Epithelial cell of prostate (primary cell): ENCODE results near the gene SFTPA2.
"Not testable (repeated sequence)": the region's sequence is repeated elsewhere in the genome, so short reads cannot be mapped to it uniquely, and the experiment has no call there.

ENCODE experiments used
- DNase-seq: peaks from one replicate; pipeline ENCODE4 v3.0.0-alpha.2; 2011; ENCODE audit warnings: low read depth, low spot score
- H3K27ac ChIP-seq: fragments of 450-650 bp; 2 replicates; pipeline ENCODE4 v1.5.1; 2017; ENCODE audit warnings: mild to moderate bottlenecking

SFTPA2 gene

GRCh38 chr10:79562135-79562756 is 2.0 kb upstream of the SFTPA2 start:
- DNase-seq: no peak
- no peak overlapping the region for H3K27ac ChIP-seq

GRCh38 chr10:79561257-79561656 is 1.1 kb upstream of the SFTPA2 start:
- no peak for DNase-seq
- H3K27ac ChIP-seq: no peak overlapping the region

- H3K27ac ChIP-seq: no peak overlapping the region
- no peak for DNase-seq
Observed at GRCh38 chr10:79559726-79560125, 481 bp downstream of the SFTPA2 start.

DNA sequence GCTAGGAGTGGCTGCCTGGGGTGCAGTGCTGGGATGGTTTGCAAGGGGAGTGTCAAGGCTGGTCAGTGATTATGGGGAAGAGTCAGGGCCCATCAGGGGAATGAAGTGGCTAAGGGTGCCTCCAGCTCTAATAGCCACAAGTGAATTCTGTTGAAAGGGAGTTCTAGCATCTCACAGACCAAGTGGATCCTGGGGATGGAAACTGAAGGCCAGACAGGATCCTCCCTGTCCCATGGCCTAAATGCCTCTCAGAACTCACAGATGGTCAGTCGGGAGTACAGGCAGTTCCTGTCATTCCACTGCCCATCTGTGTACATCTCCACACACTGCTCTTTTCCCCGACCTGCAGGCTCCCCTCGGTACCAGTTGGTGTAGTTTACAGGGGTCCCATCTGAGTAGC is 3.2 kb downstream of the SFTPA2 start:
- not testable (repeated sequence) for DNase-seq, H3K27ac ChIP-seq

GRCh38 chr10:79555354-79556309 is 4.6 kb downstream of the SFTPA2 start:
- DNase-seq: no peak
- no peak overlapping the region for H3K27ac ChIP-seq

DNA sequence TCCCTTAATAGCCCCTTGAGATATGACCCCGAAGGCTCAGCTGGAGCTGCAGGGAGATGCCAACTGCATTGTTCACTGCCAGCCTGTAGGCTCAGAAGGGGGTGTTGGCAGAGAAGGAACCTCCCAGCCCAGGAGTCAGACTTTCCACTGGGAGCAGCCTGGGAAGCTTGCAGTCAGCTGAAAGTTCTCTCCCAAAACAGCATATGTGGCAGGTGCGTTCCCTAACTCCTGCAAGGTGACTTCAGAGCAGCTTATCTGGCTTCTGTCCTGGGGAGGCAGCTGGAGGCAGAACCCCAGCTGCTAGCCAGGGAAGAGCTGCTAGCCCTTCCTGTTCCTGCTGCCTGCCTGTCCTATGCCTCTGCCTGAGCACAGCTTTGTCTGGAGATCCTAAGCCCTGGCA is 8.1 kb downstream of the SFTPA2 start:
- no peak overlapping the region for H3K27ac ChIP-seq
- DNase-seq: no peak

GRCh38 chr10:79547973-79548372 is 12.2 kb downstream of the SFTPA2 start:
- DNase-seq: no peak

DNA sequence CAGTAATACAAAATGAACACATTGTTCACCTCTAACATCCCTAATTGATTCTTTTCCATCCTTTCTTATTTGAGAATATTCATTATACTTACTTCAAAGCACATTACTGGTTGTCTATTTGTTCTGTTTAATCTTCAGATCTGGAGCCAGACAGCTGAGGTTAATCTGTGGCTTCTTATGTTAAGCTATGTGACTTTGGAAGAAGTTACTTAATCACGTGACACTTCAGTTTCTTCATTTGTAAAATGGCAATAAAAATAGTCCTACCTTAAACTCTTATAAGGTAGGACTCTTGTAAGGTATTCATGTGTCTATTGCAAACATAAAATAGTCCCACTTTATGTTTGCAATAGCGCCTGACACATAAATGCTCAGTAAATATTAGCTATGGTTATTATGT is 13.1 kb downstream of the SFTPA2 start:
- DNase-seq, H3K27ac ChIP-seq: not testable (repeated sequence)

More at GRCh38 chr10:79547973-79548372, 12.2 kb downstream of the SFTPA2 start:
- H3K27ac ChIP-seq: no peak overlapping the region

GRCh38 chr10:79544926-79545659 is 15.1 kb downstream of the SFTPA2 start:
- not testable (repeated sequence) for DNase-seq, H3K27ac ChIP-seq

DNA sequence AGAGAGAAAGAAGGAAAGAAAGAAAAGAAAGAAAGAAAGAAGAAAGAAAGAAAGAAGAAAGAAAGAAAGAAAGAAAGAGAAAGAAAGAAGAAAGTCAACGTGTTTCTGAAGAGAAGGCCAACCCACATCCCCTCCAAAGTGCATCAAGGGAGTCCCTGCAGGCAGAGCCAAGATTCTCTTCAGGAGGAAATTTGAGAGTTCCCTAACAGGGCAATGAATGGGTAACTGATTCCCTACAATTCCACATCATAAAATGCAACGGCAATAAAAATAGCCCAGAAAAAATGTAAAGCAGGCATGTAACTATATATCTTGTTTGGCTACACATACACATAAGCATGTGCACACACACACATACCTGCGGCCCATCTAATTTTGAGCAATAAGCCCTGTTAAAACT is 15.8 kb downstream of the SFTPA2 start:
- DNase-seq: not testable (repeated sequence)

DNA sequence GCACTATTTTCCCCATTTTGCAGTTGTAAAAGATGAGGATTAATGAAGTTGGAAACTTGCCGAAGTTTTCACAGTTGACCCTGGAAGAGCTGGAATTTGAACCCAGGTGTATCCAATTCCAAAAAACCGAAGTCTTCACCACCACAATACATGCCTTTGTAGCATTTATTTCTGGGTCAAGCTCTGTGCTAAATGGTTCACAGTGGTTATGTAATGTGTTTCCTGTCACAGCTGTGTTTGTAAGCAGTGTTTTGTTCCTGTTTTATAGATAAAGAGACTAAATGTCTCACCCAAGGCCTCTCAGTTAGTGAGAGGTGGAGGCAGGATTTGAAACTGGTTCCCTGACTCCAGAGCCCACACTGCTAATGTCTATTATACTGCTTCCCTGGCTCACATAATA is 17.6 kb downstream of the SFTPA2 start:
- H3K27ac ChIP-seq: no peak overlapping the region
- DNase-seq: no peak

More for the DNA sequence above, 15.8 kb downstream of the SFTPA2 start:
- H3K27ac ChIP-seq: not testable (repeated sequence)

DNA sequence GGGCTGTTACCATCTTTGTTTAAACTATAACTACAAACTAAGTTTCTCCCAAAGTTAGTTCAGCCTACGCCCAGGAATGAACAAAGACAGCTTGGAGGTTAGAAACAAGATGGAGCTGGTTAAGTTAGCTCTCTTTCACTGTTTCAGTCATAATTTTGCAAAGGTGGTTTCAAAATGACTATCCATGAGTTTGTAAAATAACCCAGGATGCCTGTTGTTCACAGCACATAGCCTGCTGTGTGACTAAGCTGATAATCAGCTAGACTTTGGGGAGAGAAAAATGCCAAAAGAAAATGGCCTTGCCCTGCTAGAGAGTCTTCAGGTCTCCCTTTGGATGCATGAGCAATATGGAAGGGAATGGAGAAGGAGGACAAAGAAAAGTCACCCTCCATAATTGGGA is 19.3 kb downstream of the SFTPA2 start:
- DNase-seq, H3K27ac ChIP-seq: not testable (repeated sequence)

DNA sequence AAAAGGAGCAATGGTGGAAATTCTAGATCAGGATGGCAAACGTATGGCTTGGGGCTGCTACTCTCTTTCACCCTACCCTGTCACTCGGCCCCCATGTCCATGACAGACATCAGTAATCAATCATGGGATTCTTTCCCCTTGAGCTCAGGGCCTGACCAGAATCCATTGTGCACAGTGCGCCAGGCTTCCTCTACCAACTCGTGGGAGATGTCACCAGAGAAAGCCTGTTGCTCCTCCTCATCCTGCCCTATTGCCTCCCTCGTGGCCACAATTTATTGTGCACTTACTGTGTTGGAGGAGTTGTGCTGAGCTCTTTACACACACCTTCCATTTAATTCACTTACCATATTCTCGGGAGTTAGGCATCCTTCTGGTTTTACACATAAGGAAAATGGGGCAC is 21.9 kb downstream of the SFTPA2 start:
- not testable (repeated sequence) for DNase-seq, H3K27ac ChIP-seq

DNA sequence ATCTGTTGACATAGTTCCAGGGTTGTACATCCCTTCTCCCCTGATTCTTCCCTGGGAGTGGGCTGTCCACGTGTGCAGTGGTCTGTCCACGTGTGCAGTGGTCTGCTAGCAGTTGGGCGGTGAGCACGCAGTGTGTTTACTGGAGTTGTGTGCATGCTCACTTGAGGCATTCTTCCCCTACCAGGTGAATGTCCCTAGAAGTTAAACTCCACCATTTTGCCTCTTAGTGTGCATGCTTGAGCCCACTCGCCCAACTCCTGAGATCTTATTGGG is 26.4 kb downstream of the SFTPA2 start:
- DNase-seq, H3K27ac ChIP-seq: not testable (repeated sequence)

- DNase-seq, H3K27ac ChIP-seq: not testable (repeated sequence)
Observed at GRCh38 chr10:79533142-79533902, 26.9 kb downstream of the SFTPA2 start.

- H3K27ac ChIP-seq, DNase-seq: not testable (repeated sequence)
Observed at GRCh38 chr10:79528261-79528660, 31.9 kb downstream of the SFTPA2 start.

GRCh38 chr10:79525049-79525710 is 35.0 kb downstream of the SFTPA2 start:
- not testable (repeated sequence) for DNase-seq, H3K27ac ChIP-seq

DNA sequence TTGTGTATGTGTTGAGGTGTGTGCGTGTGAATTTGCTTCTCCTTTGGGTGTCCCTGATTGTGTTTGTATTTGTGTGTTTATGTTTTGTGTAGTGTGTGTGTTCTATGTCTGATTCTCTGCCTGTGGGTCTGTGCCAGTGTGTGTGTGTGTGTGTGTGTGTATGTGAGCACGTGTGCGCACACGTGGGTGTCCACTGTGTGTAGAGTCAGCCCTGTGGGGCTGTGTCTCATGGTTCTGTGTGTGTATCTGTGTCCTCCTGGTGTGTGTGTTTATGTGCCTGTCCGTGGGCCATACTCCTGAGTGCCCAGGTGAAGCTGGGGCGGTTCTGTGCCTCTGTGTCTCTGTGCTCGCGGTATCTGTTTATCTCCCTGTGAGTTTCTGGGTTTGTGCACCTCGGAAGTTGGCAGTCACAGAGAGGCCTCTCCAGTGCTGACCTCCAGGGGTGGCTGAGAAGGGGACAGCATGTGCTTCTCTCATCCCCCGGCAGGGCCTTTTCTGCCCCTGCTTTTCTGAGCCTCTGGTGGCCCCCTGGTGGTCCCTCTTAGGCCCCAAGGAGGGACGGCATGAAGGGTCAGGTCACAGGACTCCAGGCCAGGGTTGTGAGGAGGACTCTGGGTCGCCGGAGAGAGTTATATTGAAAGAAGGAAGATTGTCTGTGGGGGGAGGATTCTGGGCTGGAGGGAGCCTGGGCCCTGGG is 36.9 kb downstream of the SFTPA2 start:
- H3K27ac ChIP-seq, DNase-seq: not testable (repeated sequence)

DNA sequence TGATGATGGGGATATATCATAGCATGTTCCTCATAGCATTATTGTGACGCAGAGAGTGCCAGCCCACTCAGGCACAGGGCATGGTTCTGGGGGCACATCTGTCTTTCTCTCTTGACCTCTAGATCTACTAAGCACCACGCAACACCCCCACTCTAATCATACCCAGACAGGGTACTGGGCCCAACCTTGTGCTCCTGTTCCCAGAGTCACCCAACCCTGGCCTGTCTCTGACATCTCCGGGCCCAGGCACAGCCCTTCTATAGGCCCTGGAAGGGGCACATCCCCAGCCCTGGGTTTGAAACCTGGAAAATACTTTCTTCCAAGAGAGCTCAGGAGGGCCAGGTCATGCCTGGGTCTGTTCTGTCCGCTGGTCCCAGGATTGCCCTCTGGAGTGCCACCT is 37.7 kb downstream of the SFTPA2 start:
- not testable (repeated sequence) for H3K27ac ChIP-seq, DNase-seq
